Retinal pigment epithelial cell (primary cell): ENCODE results near the gene FKBP5.
"Not testable (repeated sequence)": the region's sequence is repeated elsewhere in the genome, so short reads cannot be mapped to it uniquely, and the experiment has no call there.

Experiments
- DNase-seq: peaks from one replicate; pipeline ENCODE4 v3.0.0-alpha.2; 2010; ENCODE audit warnings: low read depth
- H3K4me3 ChIP-seq: 2 replicates; pipeline ENCODE4 v1.5.1; 2011; ENCODE audit warnings: mild to moderate bottlenecking, low read length, control low read depth, moderate library complexity
- TF ChIP-seq, protein P1 (sequence below): conservative IDR thresholded peaks from 2 replicates; pipeline ENCODE4 v1.5.1; 2011; ENCODE audit warnings: low read depth, low read length, control low read depth, inconsistent platforms

The FKBP5 gene

DNA sequence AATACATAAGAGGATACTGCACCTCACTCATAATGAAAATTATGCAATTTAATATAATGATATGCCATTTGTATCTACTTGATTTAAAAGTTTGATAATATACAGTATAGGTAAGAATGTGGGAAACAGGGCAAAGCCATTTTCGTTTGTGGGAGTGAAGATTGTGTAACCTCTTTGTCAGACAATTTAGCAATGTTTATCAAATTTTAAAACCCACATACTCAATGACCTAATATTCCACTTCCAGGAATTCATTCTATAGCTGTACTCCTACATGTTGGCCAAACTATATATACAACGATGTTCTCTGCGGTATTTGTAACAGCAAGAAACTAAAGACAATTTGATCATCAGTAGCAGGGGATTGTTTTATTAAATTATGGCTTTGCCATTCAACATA is 17.8 kb upstream of the FKBP5 start:
- no peak overlapping the region for H3K4me3 ChIP-seq
- no peak for DNase-seq
- TF ChIP-seq, protein P1, sequence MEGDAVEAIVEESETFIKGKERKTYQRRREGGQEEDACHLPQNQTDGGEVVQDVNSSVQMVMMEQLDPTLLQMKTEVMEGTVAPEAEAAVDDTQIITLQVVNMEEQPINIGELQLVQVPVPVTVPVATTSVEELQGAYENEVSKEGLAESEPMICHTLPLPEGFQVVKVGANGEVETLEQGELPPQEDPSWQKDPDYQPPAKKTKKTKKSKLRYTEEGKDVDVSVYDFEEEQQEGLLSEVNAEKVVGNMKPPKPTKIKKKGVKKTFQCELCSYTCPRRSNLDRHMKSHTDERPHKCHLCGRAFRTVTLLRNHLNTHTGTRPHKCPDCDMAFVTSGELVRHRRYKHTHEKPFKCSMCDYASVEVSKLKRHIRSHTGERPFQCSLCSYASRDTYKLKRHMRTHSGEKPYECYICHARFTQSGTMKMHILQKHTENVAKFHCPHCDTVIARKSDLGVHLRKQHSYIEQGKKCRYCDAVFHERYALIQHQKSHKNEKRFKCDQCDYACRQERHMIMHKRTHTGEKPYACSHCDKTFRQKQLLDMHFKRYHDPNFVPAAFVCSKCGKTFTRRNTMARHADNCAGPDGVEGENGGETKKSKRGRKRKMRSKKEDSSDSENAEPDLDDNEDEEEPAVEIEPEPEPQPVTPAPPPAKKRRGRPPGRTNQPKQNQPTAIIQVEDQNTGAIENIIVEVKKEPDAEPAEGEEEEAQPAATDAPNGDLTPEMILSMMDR = no peak

DNA sequence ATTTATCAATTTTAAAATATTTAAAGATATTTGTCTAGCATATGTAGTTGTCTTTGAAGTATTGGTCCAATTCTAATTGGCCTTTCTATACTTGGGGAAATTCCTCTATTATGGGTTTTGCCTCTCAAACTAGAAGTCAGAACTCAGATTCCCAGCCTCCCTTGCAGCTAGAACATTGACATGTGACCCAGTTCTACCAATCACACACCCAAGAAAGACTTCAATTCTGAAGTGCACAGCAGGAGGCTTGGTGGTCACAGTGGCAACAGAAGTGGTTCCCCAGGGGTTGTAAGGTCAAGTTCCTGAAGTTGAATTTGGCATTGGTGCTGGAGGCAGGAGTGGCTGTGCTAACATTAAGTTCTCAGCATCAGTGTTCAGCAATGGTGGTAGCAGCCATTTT is 14.8 kb upstream of the FKBP5 start:
- no peak for DNase-seq
- H3K4me3 ChIP-seq = no peak overlapping the region
- TF ChIP-seq, protein P1 = no peak

DNA sequence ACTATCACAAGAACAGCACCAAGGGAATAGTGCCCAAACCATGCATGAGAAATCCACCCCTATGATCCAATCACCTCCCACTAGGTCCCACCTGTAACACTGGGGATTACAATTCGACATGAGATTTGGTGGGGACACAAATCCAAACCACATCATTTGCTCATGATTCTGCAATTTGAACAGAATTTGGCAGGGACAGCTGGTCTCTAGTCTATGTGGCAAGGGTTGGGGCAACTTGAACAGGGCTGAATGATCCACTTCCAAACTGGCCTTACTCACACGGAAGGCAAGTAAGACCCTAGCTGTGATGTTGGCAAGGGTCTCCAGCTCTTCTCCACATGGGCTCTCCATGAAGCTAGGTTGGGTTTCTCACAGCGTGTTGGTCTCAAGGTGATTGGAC is 10.1 kb upstream of the FKBP5 start:
- TF ChIP-seq, protein P1 = no peak
- H3K4me3 ChIP-seq = no peak overlapping the region
- DNase-seq = no peak

DNA sequence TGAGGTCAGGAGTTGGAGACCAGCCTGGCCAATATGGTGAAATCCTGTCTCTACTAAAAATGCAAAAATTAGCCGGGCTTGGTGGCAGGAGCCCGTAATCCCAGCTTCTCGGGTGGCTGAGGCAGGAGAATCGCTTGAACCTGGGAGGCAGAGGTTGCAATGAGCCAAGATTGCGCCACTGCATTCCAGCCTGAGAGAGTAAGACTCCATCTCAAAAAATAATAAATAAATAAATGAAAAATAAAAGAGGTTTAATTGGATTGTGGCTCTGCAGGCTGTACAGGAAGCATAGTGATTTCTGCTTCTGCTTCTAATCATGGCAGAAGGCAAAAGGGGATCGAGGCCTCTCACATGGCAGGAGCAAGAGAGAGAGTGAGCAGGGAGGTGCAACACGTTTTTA is 9.7 kb upstream of the FKBP5 start:
- H3K4me3 ChIP-seq, DNase-seq: not testable (repeated sequence)

DNA sequence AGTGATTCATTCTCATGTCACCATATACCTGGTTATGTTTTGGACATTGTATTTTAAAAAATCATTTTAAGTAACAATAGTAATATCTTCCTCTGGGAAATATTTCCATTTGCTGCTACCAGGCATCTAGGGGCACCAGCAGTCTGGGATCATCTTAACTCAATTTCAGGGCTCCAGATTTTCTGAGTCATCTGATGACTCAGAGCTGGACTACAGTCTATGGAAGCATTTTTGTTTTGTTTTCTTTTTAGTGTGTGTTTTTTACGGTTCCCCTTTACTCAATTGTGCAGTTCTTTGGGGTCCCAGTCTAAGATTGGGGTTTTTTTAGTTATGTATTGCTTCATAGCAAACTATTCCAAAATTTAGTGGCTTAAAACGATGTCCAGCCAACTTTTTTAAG is 5.7 kb upstream of the FKBP5 start:
- DNase-seq = no peak
- TF ChIP-seq, protein P1 = no peak
- H3K4me3 ChIP-seq = no peak overlapping the region

DNA sequence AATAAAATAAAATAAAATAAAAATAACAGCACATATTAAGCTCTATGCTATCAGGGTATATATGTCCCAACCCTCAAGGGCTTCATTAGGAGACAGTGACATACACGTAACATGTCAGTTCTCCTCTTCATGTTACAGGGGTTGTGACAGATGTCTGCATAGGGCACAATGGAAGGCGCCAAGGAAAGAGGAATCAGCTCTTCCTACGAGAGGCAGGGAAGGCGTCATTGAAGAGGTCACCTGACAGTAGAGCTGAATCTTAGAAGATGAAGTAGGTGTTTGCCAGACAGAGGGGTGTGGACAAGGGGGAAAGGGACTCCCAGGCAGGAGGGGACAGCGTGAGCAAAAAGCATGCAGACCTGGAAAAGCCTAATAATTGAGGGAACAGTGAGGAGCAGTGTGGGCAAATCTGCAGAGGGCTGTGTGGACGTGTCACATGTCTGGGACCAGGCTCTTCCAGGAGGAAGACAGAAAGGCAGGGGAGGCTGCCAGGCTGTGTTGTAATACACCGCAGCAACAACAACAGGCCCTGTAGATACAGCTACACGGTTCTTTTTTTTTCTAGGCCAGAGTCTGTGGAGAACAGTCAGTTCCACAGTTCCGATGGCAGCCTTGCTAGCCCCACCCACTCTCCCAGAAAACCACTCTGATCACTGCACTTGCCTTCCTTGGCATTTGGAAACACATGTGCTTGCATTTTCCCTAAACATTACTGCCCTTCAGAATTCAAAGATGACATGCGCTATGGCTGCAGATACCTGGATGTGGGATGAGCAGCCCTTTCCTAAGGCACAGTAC is 2.5 kb upstream of the FKBP5 start:
- no peak overlapping the region for H3K4me3 ChIP-seq
- no peak for DNase-seq
- TF ChIP-seq, protein P1 = no peak

DNA sequence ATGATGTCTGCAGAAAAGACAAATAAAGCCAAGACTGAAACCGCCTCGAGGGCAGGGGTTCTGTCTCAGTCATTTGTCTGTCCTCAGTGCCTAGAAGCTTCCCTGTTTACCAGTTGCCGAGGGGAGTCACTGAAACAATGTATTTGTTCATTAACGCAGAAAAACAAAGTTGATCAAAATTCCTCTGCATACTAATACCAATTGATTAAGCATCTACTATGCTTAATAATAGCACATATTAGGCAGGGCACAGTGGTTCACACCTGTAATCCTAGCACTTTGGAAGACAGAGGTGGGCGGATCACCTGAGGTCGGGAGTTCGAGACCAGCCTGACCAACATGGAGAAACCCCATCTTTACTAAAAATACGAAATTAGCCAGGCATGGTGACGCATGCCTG is 1.8 kb upstream of the FKBP5 start:
- TF ChIP-seq, protein P1 = no peak
- H3K4me3 ChIP-seq = no peak overlapping the region
- DNase-seq = no peak

DNA sequence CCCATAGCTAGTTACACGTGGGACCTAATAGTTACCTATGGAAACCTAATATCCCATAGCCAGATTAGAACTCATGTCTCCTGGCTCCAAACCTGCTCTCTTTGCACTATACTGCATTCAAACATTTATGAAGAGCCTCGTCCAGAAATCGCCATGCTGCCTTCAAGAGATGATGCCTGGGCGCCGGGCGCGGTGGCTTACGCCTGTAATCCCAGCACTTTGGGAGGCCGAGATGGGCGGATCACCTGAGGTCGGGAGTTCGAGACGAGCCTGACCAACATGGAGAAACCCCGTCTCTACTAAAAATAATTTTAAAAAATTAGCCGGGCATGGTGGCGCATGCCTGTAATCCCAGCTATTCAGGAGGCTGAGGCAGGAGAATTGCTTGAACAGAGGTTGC is 1.3 kb upstream of the FKBP5 start:
- not testable (repeated sequence) for H3K4me3 ChIP-seq, DNase-seq
